GM12875 (cell line): Measurements from ENCODE around the gene PCDHB14.

Experiments
- H3K4me3 ChIP-seq: one replicate; pipeline ENCODE4 v1.5.1; 2011; ENCODE audit warnings: low read depth, low read length, control low read depth
- CTCF ChIP-seq: IDR thresholded peaks from 2 replicates; pipeline ENCODE4 v1.5.1; 2011; ENCODE audit warnings: low read depth, mild to moderate bottlenecking, control low read depth, inconsistent platforms, low read length, moderate library complexity, borderline replicate concordance; ENCODE audit not compliant: insufficient read depth

PCDHB14 gene

GRCh38 chr5:141261238-141261546, 38.0 kb downstream of the PCDHB14 start:
- TF ChIP-seq CTCF, result no peak
- H3K4me3 ChIP-seq, result no peak overlapping the region

- H3K4me3 ChIP-seq, result no peak overlapping the region
- TF ChIP-seq CTCF, result no peak
Observed at GRCh38 chr5:141269195-141269594, 46.1 kb downstream of the PCDHB14 start.

GRCh38 chr5:141272906-141273305, 49.8 kb downstream of the PCDHB14 start:
- H3K4me3 ChIP-seq, result no peak overlapping the region
- no peak for TF ChIP-seq CTCF
